Stomach (tissue), 4 donors: ENCODE data around the gene ATG9B.

Source experiments
- POLR2A ChIP-seq, 4 donors: fragments of 450-650 bp; IDR thresholded peaks; one replicate each; pipeline ENCODE4 v1.6.1; 2016; ENCODE audit warnings: antibody characterized with exemption in 4 of 4, control low read depth in 2 of 4, mild to moderate bottlenecking in 1 of 4, moderate library complexity in 1 of 4
- TF ChIP-seq, protein P1 (sequence below), 7 experiments: fragments of 450-650 bp in 4 of 7; fragments of 200-600 bp in 3 of 7; sonication (generic) in 3 of 7; IDR thresholded peaks; one replicate each; pipeline ENCODE4 v1.5.1; 2016 to 2019; ENCODE audit warnings: antibody characterized with exemption in 7 of 7, control low read depth in 2 of 7, mild to moderate bottlenecking in 1 of 7

DNA sequence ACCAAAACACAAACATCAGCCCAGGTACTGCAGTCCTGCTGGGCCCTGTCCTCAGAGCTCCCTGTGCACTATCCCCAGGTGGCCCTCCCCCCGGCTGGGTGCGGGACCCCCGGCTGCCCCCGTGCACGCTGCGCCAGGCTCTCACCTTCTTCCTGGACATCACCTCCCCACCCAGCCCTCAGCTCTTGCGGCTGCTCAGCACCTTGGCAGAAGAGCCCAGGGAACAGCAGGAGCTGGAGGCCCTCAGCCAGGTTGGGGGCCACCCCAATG is 14.3 kb downstream of the ATG9B start:
- TF ChIP-seq POLR2A (IDR thresholded peaks at IDR 0.05) = no peak
- TF ChIP-seq, protein P1, sequence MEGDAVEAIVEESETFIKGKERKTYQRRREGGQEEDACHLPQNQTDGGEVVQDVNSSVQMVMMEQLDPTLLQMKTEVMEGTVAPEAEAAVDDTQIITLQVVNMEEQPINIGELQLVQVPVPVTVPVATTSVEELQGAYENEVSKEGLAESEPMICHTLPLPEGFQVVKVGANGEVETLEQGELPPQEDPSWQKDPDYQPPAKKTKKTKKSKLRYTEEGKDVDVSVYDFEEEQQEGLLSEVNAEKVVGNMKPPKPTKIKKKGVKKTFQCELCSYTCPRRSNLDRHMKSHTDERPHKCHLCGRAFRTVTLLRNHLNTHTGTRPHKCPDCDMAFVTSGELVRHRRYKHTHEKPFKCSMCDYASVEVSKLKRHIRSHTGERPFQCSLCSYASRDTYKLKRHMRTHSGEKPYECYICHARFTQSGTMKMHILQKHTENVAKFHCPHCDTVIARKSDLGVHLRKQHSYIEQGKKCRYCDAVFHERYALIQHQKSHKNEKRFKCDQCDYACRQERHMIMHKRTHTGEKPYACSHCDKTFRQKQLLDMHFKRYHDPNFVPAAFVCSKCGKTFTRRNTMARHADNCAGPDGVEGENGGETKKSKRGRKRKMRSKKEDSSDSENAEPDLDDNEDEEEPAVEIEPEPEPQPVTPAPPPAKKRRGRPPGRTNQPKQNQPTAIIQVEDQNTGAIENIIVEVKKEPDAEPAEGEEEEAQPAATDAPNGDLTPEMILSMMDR (IDR thresholded peaks at IDR 0.05) = no peak
